SJSA1 (cell line): ENCODE data around the gene AP1S3. TPM values are rescaled to one million over a fixed set of nuclear protein-coding genes. Genes with fewer than 3 reads are reported as not detected.
A peak's percentile ranks its signal among the peaks of the same experiment; 100 is the strongest.
"Not testable (repeated sequence)": the region's sequence is repeated elsewhere in the genome, so short reads cannot be mapped to it uniquely, and the experiment has no call there.

Experiments used
- DNase-seq, 2 experiments: peaks; one replicate each; pipeline ENCODE4 v3.0.0-alpha.2; 2015 to 2020; ENCODE audit warnings: low spot score in 2 of 2, low read depth in 1 of 2
- H3K27ac ChIP-seq: fragments of 250-450 bp; sonication (Bioruptor Pico); 2 replicates; pipeline ENCODE4 v1.5.1; 2020; ENCODE audit warnings: mild to moderate bottlenecking, moderate library complexity
- H3K27me3 ChIP-seq: fragments of 250-450 bp; sonication (Bioruptor Pico); replicated peaks from 2 replicates; pipeline ENCODE4 v1.5.1; 2020; ENCODE audit warnings: mild to moderate bottlenecking, moderate library complexity
- H3K36me3 ChIP-seq: fragments of 250-450 bp; sonication (Bioruptor Pico); 2 replicates; pipeline ENCODE4 v1.5.1; 2020; ENCODE audit warnings: mild to moderate bottlenecking
- H3K4me1 ChIP-seq: fragments of 250-450 bp; sonication (Bioruptor Pico); replicated peaks from 2 replicates; pipeline ENCODE4 v1.6.1; 2021; ENCODE audit warnings: mild to moderate bottlenecking
- H3K4me3 ChIP-seq: fragments of 250-450 bp; sonication (Bioruptor Pico); 2 replicates; pipeline ENCODE4 v1.5.1; 2020; ENCODE audit warnings: mild to moderate bottlenecking
- H3K9me3 ChIP-seq: fragments of 250-450 bp; sonication (Bioruptor Pico); replicated peaks from 2 replicates; pipeline ENCODE4 v1.5.1; 2020; ENCODE audit warnings: mild to moderate bottlenecking
- total RNA-seq: library from RNA; depleted of rRNA; stranded (reverse); fragments of >200 nt; shearing (Covaris generic); gene quantifications from 2 replicates; pipeline ENCODE4 v1.2.3, GENCODE V29; 2014

AP1S3 gene
- total RNA-seq, 1 experiment from 2014 or later: 6.4 TPM

DNA sequence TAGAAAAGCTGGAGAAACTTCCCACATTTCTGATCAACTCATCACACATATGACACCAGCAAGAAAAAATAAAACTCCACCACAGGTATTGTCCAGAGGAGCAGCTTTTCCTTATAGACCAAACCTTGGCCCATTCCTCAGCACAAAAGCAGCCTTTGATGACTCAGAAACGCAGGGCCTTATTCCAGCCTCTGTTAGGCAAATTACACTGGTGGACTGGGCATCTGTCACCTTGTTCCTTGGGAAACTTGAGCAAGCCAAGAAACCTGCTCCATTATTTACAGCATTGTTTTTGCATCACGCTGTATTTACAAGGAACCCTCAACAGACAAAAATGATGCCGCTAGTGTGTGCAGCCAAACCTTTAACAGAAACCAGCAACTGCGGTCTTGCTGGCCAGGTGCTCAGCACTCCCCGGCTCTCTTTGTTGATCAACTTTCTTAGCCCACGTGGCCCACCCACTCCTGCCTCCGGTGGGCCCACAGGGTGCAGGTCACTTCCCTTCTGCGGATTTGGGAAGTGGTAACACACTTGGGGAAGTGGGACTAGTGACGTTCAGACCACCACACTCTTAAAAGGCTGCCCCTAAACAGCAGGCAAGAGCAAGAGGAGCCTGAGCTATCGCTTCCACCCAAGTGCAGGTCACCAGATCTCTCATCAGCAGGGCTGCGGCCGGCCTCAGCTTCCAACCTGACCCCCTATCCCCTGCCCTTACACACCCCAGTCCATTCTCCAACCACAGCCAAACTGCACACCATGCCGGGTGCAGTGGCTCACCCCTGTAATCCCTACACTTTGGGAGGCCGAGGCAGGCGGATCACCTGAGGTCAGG is 1.5 kb downstream of the AP1S3 start:
- Histone ChIP-seq H3K27me3 (no peaks in the 10 kb centered on the region), H3K4me1 (peaks cover 4% of the 10 kb centered on the region; the same call in 1 of the 2 replicates), H3K4me3 (no peak overlapping the region), H3K36me3 (peaks cover 3% of the 10 kb centered on the region; the same call in 1 of the 2 replicates), H3K9me3 (no peaks in the 10 kb centered on the region), H3K27ac (no peak overlapping the region)
- DNase-seq: no peak

DNA sequence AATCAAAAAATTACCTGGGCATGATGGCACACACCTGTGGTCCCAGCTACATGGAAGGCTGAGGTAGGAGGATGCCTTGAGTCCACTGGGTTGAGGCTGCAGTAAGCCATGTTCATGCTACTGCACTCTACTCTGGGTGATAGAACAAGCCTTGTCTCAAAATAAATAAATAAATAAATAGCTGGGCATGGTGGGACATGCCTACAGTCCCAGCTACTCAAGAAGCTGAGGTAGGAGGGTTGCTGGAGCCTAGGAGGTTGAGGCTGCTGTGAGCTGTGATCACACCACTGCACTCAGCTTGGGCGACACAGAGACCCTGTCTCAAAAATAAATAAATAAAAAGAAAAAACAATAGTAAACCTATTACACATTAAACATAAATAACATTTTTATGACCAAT is 3.0 kb downstream of the AP1S3 start:
- H3K27me3 ChIP-seq: no peaks in the 10 kb centered on the region

DNA sequence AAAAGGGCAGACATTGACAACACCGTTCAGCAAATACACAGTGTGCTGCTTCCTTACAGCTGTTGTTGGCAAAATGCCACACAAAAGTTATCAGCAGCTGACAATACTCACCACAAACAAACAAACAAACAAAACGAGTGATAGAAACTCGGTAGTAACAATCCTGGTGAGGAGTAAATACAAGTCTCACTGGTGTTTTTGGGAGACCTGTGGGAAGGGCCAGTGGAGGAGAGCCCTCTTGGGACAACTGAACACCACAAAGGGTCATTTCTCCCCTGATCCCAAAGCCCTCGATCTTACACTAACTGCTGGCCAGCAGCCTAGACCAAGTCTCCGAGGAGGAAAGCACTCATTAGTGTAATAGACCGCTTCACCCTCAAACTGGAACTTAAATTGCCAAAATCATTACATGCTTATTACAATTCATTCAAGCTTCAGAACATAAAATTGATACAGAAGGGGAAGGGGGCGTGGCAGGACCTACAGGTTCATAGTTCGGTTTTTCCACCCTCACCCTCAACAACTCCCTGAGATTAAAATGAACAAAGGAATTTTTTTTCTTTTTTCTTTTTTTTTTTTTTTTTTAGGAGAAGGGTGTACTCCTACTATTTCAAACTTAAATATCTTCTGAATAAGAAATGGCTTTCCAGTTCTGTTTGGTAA is 5.0 kb downstream of the AP1S3 start:
- H3K4me3 ChIP-seq: no peak overlapping the region
- H3K27ac ChIP-seq: no peak overlapping the region
- H3K27me3 ChIP-seq: no peaks in the 10 kb centered on the region
- H3K9me3 ChIP-seq: no peaks in the 10 kb centered on the region
- H3K4me1 ChIP-seq: peaks cover 4% of the 10 kb centered on the region; the same call in 1 of the 2 replicates
- peaks cover 3% of the 10 kb centered on the region; the same call in 1 of the 2 replicates for H3K36me3 ChIP-seq
- DNase-seq: no peak

More for the DNA sequence above, 3.0 kb downstream of the AP1S3 start:
- H3K4me3 ChIP-seq: no peak overlapping the region
- H3K4me1 ChIP-seq: peaks cover 4% of the 10 kb centered on the region; the same call in 1 of the 2 replicates
- H3K27ac ChIP-seq: no peak overlapping the region
- H3K9me3 ChIP-seq: no peaks in the 10 kb centered on the region
- DNase-seq: no peak
- H3K36me3 ChIP-seq: peaks cover 3% of the 10 kb centered on the region; the same call in 1 of the 2 replicates

GRCh38 chr2:223829128-223829527 is 8.3 kb downstream of the AP1S3 start:
- no peak for DNase-seq
- Histone ChIP-seq H3K4me1 (peaks cover 3% of the 10 kb centered on the region; the same call in 1 of the 2 replicates), H3K4me3 (no peak overlapping the region), H3K9me3 (no peaks in the 10 kb centered on the region), H3K27ac (no peak overlapping the region), H3K27me3 (no peaks in the 10 kb centered on the region), H3K36me3 (no peaks in the 10 kb centered on the region)

DNA sequence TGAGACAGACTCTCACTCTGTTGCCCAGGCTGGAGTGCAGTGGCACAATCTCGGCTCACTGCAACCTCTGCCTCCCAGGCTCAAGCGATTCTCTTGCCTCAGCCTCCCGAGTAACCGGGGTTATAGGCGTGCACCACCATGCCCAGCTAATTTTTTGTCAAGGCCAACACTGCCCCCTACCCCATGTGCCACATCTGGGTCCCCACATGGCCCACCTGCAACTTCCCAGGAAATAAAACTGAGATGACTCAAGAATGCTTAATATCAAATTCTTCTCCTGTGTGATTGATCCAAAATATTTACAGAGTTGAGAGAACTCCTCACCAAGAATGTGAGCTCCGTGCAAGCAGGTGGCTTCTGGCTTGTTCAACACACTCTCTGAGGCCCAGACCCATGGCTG is 9.1 kb downstream of the AP1S3 start:
- Histone ChIP-seq H3K27ac (no peak overlapping the region), H3K4me1 (peaks cover 3% of the 10 kb centered on the region; the same call in 1 of the 2 replicates), H3K36me3 (no peaks in the 10 kb centered on the region), H3K27me3 (no peaks in the 10 kb centered on the region), H3K4me3 (no peak overlapping the region), H3K9me3 (no peaks in the 10 kb centered on the region)
- no peak for DNase-seq

DNA sequence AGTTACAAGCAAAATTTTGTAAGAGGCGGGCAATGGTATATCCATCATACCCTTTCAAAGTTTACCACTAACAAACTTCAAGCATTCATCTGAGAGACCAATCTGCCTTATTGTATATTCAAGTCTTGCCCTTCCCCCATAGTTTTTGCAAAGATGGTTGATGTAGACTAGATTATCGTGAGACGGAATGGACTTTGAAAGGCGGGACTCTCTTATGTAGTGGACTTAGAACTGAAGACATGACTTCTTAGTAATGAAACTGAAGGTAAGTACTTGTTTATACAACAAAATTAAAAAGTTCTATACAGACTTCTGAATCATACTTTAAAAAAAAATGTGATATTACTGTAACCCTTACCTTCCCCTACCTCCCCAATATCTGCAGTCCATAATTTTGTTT is 10.4 kb downstream of the AP1S3 start:
- H3K4me3 ChIP-seq: no peak overlapping the region
- DNase-seq: no peak
- no peaks in the 10 kb centered on the region for H3K27me3 ChIP-seq
- H3K36me3 ChIP-seq: no peaks in the 10 kb centered on the region
- peaks cover 3% of the 10 kb centered on the region; the same call in 1 of the 2 replicates for H3K4me1 ChIP-seq
- no peaks in the 10 kb centered on the region for H3K9me3 ChIP-seq
- H3K27ac ChIP-seq: no peak overlapping the region

DNA sequence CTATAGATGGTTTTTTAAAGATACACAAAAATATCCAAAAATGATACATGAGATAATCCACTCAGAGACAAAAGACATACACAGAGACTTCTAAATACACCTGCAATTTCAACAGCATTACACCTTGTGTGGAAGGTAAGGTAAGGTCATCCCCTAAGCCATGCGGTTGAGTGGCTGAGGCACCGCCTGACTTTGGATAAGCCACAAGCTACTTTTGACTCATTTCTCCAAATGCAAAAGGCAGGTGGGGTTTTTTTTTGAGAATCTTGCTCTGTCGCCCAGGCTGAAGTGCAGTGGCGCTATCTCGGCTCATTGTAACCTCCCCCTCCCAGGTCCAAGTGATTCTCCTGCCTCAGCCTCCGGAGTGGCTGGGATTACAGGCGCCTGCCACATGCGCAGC is 13.1 kb downstream of the AP1S3 start:
- no peaks in the 10 kb centered on the region for H3K27me3 ChIP-seq
- no peaks in the 10 kb centered on the region for H3K36me3 ChIP-seq
- H3K4me1 ChIP-seq: peaks cover 3% of the 10 kb centered on the region; the same call in 1 of the 2 replicates
- DNase-seq: no peak
- H3K27ac ChIP-seq: no peak overlapping the region
- no peak overlapping the region for H3K4me3 ChIP-seq
- H3K9me3 ChIP-seq: no peaks in the 10 kb centered on the region

GRCh38 chr2:223822818-223823217 is 14.6 kb downstream of the AP1S3 start:
- no peak overlapping the region for H3K27ac ChIP-seq
- no peaks in the 10 kb centered on the region for H3K27me3 ChIP-seq
- H3K4me1 ChIP-seq: peaks cover 3% of the 10 kb centered on the region; the same call in 1 of the 2 replicates
- H3K9me3 ChIP-seq: no peaks in the 10 kb centered on the region
- no peak for DNase-seq
- H3K36me3 ChIP-seq: no peaks in the 10 kb centered on the region
- no peak overlapping the region for H3K4me3 ChIP-seq

DNA sequence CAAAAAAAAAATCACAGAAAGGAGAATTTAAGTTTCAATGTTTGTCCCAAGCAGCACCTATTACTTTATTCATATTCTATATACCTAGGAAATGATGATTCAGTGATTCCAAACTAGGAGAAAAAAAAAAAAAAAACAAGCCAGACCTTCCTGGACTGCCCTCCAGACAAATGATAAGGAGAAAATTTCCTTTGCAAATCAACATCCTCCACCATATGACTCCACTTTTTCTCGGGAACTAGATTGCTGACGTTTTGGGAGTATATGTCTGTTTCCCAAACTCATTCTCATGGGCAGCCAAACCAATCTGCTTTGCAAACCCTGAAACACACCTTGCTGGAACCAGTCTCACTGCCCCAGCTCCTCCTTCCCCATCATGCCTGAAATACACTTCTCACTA is 16.8 kb downstream of the AP1S3 start:
- H3K36me3 ChIP-seq: 0 out of 2 replicates have a peak, but pooled peaks cover 5% of the 10 kb centered on the region
- H3K9me3 ChIP-seq: no peaks in the 10 kb centered on the region
- no peak overlapping the region for H3K4me3 ChIP-seq
- no peak for DNase-seq
- no peak overlapping the region for H3K27ac ChIP-seq
- no peaks in the 10 kb centered on the region for H3K27me3 ChIP-seq
- H3K4me1 ChIP-seq: peaks cover 5% of the 10 kb centered on the region

DNA sequence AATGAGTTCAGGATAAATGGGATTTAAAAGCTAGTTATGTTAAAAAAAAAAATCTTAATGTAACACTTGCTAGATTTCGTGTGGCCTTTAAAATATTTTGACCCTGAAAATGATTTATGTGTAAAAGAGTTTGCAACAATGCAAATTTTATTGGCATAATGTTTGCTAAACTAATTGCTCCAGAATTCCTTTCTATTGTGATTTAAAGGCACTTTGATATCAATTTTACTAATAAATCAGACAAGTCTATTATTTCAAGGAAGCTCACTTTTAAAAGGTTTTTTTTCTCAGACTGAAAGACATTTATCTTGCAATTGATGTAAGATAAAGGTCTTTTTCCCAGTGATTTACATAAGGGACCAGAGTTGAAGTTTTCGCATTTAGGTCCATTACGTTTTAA is 17.5 kb downstream of the AP1S3 start:
- Histone ChIP-seq H3K4me1 (peaks cover 11% of the 10 kb centered on the region), H3K27me3 (no peaks in the 10 kb centered on the region), H3K36me3 (0 out of 2 replicates have a peak, but pooled peaks cover 5% of the 10 kb centered on the region), H3K27ac (no peak overlapping the region), H3K9me3 (no peaks in the 10 kb centered on the region), H3K4me3 (no peak overlapping the region)
- no peak for DNase-seq

GRCh38 chr2:223815884-223816570 is 21.4 kb downstream of the AP1S3 start:
- no peaks in the 10 kb centered on the region for H3K9me3 ChIP-seq
- no peak overlapping the region for H3K27ac ChIP-seq
- H3K4me3 ChIP-seq: no peak overlapping the region
- no peak for DNase-seq
- peaks cover 20% of the 10 kb centered on the region for H3K4me1 ChIP-seq
- H3K27me3 ChIP-seq: no peaks in the 10 kb centered on the region
- H3K36me3 ChIP-seq: 0 out of 2 replicates have a peak, but pooled peaks cover 5% of the 10 kb centered on the region

- 0 out of 2 replicates have a peak, but pooled peaks cover 5% of the 10 kb centered on the region for H3K36me3 ChIP-seq
- H3K27ac ChIP-seq: no peak overlapping the region
- H3K9me3 ChIP-seq: no peaks in the 10 kb centered on the region
- H3K27me3 ChIP-seq: no peaks in the 10 kb centered on the region
- H3K4me1 ChIP-seq: peaks cover 20% of the 10 kb centered on the region
- no peak overlapping the region for H3K4me3 ChIP-seq
- peak; percentile 55 to 81 for DNase-seq
Measured at GRCh38 chr2:223815186-223815883, 22.0 kb downstream of the AP1S3 start.

DNA sequence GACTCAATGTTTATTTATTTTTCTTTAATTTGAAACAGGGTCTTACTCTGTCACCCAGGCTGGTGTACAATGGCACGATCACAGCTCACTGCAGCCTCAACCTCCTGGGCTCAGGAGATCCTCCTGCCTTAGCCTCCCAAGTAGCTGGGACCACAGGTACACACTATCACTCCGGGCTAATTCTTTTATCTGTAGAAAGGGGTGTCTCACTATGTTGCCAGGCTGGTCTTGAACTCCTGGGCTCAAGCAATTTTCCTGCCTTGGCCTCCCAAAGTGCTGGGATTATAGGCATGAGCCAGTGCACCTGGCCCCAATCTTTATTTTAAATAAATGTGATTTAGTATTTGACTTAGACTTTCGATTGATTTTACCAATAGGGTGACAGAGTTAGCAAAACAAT is 22.6 kb downstream of the AP1S3 start:
- not testable (repeated sequence) for H3K27me3 ChIP-seq, H3K9me3 ChIP-seq, H3K27ac ChIP-seq, H3K36me3 ChIP-seq, H3K4me3 ChIP-seq, DNase-seq
- peaks cover 20% of the 10 kb centered on the region for H3K4me1 ChIP-seq
